GM19452 (cell line): ENCODE measurements around the gene FAM43A.

Source experiments
- ATAC-seq: cut with Tn5 transposase; IDR thresholded peaks from one replicate; pipeline ENCODE4 v1.9.1; 2021; ENCODE audit not compliant: unreplicated experiment

FAM43A gene

GRCh38 chr3:194675081-194675640, 10.5 kb upstream of the FAM43A start:
- ATAC-seq: no peak

- no peak for ATAC-seq
Measured at GRCh38 chr3:194675680-194676079, 10.0 kb upstream of the FAM43A start.

- ATAC-seq: no peak
Measured at GRCh38 chr3:194676471-194676870, 9.2 kb upstream of the FAM43A start.

- ATAC-seq: no peak
Measured at GRCh38 chr3:194680888-194681615, 4.6 kb upstream of the FAM43A start.

GRCh38 chr3:194682189-194682693, 3.4 kb upstream of the FAM43A start:
- no peak for ATAC-seq

GRCh38 chr3:194682694-194683310, 2.9 kb upstream of the FAM43A start:
- peak; percentile 51 for ATAC-seq

- no peak for ATAC-seq
Measured at GRCh38 chr3:194683380-194683779, 2.3 kb upstream of the FAM43A start.

GRCh38 chr3:194685065-194685717, 492 bp upstream of the FAM43A start:
- ATAC-seq: no peak

- no peak for ATAC-seq
Measured at GRCh38 chr3:194686414-194686815, 732 bp downstream of the FAM43A start.

GRCh38 chr3:194686816-194687637, 1.3 kb downstream of the FAM43A start:
- ATAC-seq: no peak

GRCh38 chr3:194687638-194688199, 2.0 kb downstream of the FAM43A start:
- ATAC-seq: peak; percentile 20

GRCh38 chr3:194688200-194688740, 2.6 kb downstream of the FAM43A start:
- ATAC-seq: peak; percentile 30

GRCh38 chr3:194688946-194689345, 3.3 kb downstream of the FAM43A start:
- ATAC-seq: no peak

GRCh38 chr3:194689493-194689944, 3.8 kb downstream of the FAM43A start:
- ATAC-seq: no peak

GRCh38 chr3:194690501-194691372, 5.1 kb downstream of the FAM43A start:
- ATAC-seq: no peak

GRCh38 chr3:194691481-194692283, 6.0 kb downstream of the FAM43A start:
- ATAC-seq: peak; percentile 72

GRCh38 chr3:194696702-194697101, 11.0 kb downstream of the FAM43A start:
- ATAC-seq: no peak

GRCh38 chr3:194702545-194702944, 16.9 kb downstream of the FAM43A start:
- no peak for ATAC-seq
